Activated CD4-positive, alpha-beta T cell treated with anti-CD3 and anti-CD28 coated beads for 4 hours (primary cell): ENCODE measurements around the gene SPPL2A.
"Not testable (repeated sequence)": the region's sequence is repeated elsewhere in the genome, so short reads cannot be mapped to it uniquely, and the experiment has no call there.

Experiments used
- DNase-seq, 2 donors: peaks; one replicate each; pipeline ENCODE4 v3.0.0-alpha.2; 2020

SPPL2A gene, protein sequence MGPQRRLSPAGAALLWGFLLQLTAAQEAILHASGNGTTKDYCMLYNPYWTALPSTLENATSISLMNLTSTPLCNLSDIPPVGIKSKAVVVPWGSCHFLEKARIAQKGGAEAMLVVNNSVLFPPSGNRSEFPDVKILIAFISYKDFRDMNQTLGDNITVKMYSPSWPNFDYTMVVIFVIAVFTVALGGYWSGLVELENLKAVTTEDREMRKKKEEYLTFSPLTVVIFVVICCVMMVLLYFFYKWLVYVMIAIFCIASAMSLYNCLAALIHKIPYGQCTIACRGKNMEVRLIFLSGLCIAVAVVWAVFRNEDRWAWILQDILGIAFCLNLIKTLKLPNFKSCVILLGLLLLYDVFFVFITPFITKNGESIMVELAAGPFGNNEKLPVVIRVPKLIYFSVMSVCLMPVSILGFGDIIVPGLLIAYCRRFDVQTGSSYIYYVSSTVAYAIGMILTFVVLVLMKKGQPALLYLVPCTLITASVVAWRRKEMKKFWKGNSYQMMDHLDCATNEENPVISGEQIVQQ

GRCh38 chr15:50765195-50765967 lies at the start of gene SPPL2A:
SPPL2A (minus strand) TSS chr15:50765706; CDS start chr15:50765533, 173 bp downstream.
- DNase-seq, result peak; percentile 77 to 88

DNA sequence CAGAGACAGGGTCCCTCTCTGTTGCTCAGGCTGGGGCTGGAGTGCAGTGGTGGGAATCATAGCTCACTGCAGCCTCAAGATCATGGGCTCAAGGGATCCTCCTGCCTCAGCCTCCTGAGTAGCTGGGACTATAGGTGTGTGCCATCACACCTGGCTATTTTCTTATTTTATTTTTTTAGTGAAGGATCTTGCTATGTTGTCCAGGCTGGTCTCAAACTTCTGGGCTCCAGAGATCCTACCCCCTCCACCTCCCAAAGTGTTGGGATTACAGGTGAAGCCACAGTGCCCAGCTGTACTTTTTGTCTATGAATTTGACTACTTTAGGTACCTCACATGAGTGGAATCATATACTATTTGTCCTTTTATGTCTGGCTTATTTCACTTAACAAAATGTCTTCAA lies 49.1 kb upstream of the SPPL2A start:
- DNase-seq, result no peak

DNA sequence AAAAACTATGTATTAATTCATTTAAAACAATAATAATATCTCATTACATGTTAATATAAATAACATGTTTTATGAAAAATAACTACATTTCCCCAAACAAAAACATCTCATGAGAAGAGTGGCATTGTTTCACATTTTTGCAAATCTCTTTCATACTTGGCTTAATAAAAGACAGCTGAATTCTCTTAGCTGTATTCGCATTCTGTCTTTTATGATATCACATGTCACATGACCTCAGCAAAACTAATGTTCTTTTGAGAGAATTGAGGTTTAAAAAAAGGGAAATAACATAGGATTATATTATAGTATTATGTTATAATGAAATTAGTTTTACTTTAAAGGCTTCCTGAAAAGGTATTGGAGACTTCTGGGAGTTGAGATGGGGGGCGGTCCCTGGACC lies 48.4 kb upstream of the SPPL2A start:
- no peak for DNase-seq

GRCh38 chr15:50813089-50813488 lies 47.6 kb upstream of the SPPL2A start:
- DNase-seq, result no peak

GRCh38 chr15:50812181-50812506 lies 46.6 kb upstream of the SPPL2A start:
- DNase-seq, result not testable (repeated sequence)

GRCh38 chr15:50811461-50812180 lies 46.1 kb upstream of the SPPL2A start:
- not testable (repeated sequence) for DNase-seq

- DNase-seq, result no peak
Observed at GRCh38 chr15:50810128-50810527, 44.6 kb upstream of the SPPL2A start.

- no peak for DNase-seq
Observed at GRCh38 chr15:50808728-50809127, 43.2 kb upstream of the SPPL2A start.

DNA sequence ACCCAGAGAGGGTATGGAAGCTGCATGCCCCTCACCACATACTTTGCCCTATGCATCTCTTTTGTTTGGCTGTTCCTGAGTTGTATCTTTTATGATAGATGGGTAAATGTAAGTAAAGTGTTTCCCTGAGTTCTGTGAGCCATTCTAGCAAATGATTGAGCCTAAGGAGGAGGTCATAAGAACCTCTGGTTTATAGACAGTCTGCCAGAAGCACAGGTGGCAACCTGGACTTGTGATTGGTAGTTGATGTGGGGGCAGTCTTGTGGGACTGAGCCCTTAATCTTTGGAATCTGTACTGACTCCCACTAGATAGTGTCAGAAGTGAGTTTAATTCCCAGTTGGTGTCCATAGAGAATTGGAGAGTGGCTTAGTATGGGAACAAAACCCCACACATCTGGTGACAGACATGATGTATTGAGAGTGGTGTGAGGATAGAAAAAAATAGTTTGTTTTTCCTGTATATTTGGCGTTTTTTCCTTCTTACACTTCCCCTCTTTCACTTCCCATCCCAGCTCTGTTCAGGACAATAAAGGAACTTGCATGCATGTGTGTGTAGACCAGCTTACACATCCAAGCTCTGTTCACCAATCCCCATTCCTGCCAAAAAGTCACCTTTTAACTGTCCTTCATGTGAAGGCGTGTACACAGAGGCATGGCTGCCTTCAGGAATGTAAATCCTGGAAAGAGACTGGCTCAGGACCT lies 38.1 kb upstream of the SPPL2A start:
- DNase-seq, result no peak

- DNase-seq, result no peak
Observed at GRCh38 chr15:50800715-50801114, 35.2 kb upstream of the SPPL2A start.

DNA sequence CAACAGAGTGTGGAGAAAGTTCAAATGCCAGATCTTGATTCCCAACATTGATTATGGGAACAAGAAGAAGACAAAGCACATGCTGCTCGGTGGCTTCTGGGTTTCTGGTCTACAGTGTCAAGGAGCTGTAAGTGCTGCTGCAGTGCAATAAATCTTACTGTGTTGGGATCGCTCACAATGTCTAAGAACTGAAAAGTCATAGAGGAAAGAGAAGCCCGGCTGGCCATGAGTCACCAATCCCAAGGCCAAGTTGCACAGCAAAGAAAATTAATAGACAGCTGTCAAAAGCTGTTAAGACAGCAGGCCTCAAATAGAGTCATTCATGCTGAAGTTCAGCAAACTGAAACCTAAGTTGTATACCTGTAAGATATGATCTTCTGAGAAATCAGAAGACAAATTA lies 33.2 kb upstream of the SPPL2A start:
- DNase-seq, result no peak

DNA sequence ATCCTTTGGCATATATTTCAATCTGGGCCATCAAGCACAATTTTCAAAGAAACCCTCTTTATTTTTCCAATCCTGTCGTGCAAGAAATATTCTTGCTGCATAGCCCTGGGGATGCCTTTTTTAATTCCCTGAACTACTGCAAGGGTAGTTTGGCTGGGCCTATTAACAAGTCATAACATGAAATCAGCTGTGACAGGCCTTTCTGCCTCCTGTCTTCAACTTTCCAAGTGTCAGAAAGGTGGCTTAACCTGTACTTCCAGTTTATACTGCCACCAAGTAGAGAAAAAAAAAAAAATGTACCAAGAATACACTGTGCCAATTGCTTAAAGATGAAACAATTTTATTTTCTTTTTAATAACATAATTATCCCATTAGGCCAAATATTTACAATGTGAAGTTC lies 32.4 kb upstream of the SPPL2A start:
- no peak for DNase-seq

DNA sequence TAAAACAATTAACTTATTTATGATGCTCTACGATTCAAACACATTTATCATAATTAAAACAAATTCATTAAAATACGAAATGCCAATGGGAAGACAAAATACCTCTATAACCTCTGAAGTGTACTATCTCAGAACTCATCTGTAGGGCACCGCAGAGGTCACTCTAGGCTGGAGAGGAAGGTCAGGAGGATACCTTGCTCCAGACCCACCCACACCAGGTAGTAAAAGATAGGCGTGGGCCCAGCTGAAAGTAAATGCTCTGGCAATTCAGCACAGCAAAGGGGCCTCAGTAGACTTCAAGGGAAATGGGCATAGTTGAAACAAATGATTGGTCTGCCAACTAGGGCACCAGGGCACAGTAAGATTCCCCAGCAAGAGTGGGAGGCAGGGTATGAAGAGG lies 26.0 kb upstream of the SPPL2A start:
- no peak for DNase-seq

GRCh38 chr15:50790778-50791453 lies 25.4 kb upstream of the SPPL2A start:
- no peak for DNase-seq

DNA sequence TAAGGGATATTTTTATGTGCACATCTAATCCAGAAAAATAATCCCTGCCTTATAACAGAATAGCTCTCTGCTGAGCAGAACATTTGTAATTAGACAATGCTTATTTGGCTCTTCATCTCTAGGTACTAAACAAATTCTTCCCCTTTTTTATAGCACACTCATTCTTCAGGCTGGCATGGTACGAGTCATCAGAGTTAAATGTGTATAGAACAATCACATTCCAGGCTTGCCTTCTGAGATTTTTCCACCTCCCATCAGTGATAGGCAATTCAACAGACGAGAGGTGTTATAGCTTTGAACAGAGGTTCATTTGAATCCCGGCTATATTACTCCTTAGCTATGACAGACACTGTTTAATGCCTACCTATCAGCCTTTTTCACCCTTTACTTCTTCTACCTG lies 21.4 kb upstream of the SPPL2A start:
- DNase-seq, result no peak

DNA sequence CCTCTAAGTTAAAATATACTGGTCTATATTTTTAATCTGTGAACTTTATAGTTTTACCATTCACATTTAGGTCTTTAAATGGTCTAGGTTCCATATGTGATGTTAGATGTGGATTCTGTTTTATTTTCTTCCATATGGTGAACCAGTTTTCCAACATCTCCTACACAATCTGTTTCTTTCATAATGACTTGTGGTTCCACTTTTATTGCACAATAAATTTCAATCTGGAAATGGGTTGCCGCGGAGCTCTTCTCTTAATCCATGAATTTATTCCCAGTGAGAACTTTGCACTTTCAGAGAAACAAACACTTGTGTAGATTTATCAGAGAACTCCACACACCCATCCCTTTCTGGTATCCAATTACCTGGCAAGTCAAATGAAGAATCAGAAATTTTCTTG lies 20.9 kb upstream of the SPPL2A start:
- DNase-seq, result no peak

DNA sequence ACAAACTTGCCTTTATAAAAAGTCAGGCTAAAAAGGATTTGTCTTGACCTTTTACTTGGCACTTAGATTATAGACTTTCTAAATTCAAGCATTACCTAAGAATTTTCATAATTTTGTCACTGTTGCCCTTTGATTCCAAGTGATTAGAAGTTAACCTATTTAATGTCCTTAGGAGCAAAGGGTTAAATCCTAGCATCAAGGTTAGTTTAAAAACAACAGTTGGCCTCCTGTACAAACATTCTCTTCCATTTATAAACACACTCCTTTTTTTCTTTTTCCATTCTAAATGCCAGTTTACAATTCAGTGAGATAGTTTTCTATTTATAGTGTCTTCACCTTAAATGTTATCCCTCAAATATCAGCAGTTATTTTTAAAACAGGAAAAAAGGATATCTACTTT lies 18.4 kb upstream of the SPPL2A start:
- no peak for DNase-seq

- no peak for DNase-seq
Observed at GRCh38 chr15:50783411-50783810, 17.9 kb upstream of the SPPL2A start.

DNA sequence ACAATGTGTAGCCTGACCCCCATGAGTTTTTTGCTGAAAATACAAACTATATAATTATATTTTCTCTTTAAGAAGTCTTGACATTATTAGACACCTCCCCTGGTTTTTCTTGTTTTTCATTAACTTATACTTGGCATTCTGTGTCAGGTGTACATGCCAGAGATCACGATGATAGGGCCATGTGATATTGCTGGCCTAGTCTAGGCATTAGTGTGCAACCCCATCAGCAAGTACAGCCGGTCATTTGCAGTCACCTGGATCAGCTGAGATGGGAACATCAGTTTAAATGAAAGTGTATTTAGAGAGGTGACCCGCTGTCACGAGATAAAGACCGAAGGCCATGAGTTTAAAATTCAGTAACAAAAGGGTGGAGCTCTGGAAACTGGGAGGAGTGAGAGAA lies 12.6 kb upstream of the SPPL2A start:
- DNase-seq, result no peak

GRCh38 chr15:50777042-50777441 lies 11.5 kb upstream of the SPPL2A start:
- no peak for DNase-seq

DNA sequence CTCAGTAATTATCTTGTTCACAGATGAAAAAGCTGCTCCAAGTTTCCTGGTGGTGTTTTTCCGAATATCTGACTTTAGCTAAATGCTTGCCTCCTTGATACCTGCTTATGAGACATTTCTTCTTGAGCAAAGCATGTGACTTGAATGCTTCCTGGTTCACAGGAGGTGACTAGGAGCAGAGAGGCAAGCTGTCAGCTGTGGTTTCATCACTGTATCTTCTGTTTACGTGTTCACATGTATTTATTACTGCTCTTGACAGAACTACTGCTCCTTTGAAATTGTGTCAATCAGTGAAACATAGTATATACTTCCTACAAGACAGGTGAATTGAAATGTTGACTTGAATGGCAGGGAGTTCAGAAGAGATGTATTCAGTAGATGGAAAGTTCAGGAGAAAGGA lies 8.9 kb upstream of the SPPL2A start:
- no peak for DNase-seq

- no peak for DNase-seq
Observed at GRCh38 chr15:50773389-50773788, 7.9 kb upstream of the SPPL2A start.
